ENCODE results near the gene USP8. TPM values are rescaled to one million over a fixed set of nuclear protein-coding genes. Genes with fewer than 3 reads are reported as not detected.

USP8 gene
- total RNA-seq, 4 donors from 2014 or later, result 32.8 to 62.7 (median 39.0) TPM

GRCh38 chr15:50452927-50453326 is 28.7 kb downstream of the USP8 start:
- no peak for TF ChIP-seq CTCF (IDR thresholded peaks at IDR 0.05)
- no peak for TF ChIP-seq POLR2A (IDR thresholded peaks at IDR 0.05)
- no peak for TF ChIP-seq POLR2AphosphoS5 (IDR thresholded peaks at IDR 0.05)
- no peak for TF ChIP-seq EP300 (IDR thresholded peaks at IDR 0.05)
- no peak for DNase-seq (ENCODE audit: low spot score in 2 of 2)
- no peak overlapping the region for H3K4me3 ChIP-seq
- no peak overlapping the region for H3K27ac ChIP-seq
- no peaks in the 10 kb centered on the region for H3K9me3 ChIP-seq
- H3K36me3 ChIP-seq, result peaks cover 41% of the 10 kb centered on the region
- no peaks in the 10 kb centered on the region for H3K4me1 ChIP-seq
- no peaks in the 10 kb centered on the region for H3K27me3 ChIP-seq

GRCh38 chr15:50458348-50459112 is 34.3 kb downstream of the USP8 start:
- Histone ChIP-seq H3K4me1 (no peaks in the 10 kb centered on the region), H3K27ac (no peak overlapping the region), H3K4me3 (no peak overlapping the region), H3K27me3 (no peaks in the 10 kb centered on the region), H3K9me3 (no peaks in the 10 kb centered on the region), H3K36me3 (peaks cover 47% of the 10 kb centered on the region)
- 78% methylated on average over 7 of the region's 7 CpGs for WGBS
- DNase-seq (ENCODE audit: low spot score in 2 of 2), result no peak
- no peak for TF ChIP-seq POLR2A (IDR thresholded peaks at IDR 0.05)
- no peak for TF ChIP-seq EP300 (IDR thresholded peaks at IDR 0.05)
- no peak for TF ChIP-seq CTCF (IDR thresholded peaks at IDR 0.05)
- no peak for TF ChIP-seq POLR2AphosphoS5 (IDR thresholded peaks at IDR 0.05)

GRCh38 chr15:50463423-50464358 is 39.5 kb downstream of the USP8 start:
- Histone ChIP-seq H3K27me3 (no peaks in the 10 kb centered on the region), H3K4me3 (no peak overlapping the region), H3K9me3 (no peaks in the 10 kb centered on the region), H3K27ac (no peak overlapping the region), H3K4me1 (no peaks in the 10 kb centered on the region), H3K36me3 (peaks cover 69% of the 10 kb centered on the region)
- no peak for DNase-seq (ENCODE audit: low spot score in 2 of 2)
- WGBS, result 69% methylated on average over 2 of the region's 2 CpGs
- TF ChIP-seq POLR2A (IDR thresholded peaks at IDR 0.05) (no peak), CTCF (IDR thresholded peaks at IDR 0.05) (no peak), EP300 (IDR thresholded peaks at IDR 0.05) (no peak), POLR2AphosphoS5 (IDR thresholded peaks at IDR 0.05) (no peak)

- H3K27ac ChIP-seq, result no peak overlapping the region
- H3K9me3 ChIP-seq, result no peaks in the 10 kb centered on the region
- no peak overlapping the region for H3K4me3 ChIP-seq
- no peaks in the 10 kb centered on the region for H3K4me1 ChIP-seq
- no peaks in the 10 kb centered on the region for H3K27me3 ChIP-seq
- DNase-seq (ENCODE audit: low spot score in 2 of 2), result no peak
- no peak for TF ChIP-seq EP300 (IDR thresholded peaks at IDR 0.05)
- WGBS, result 97% methylated on average over 2 of the region's 2 CpGs
- peaks cover 73% of the 10 kb centered on the region for H3K36me3 ChIP-seq
These were observed 46.9 kb downstream of the USP8 start for GRCh38 chr15:50471072-50471471.

- H3K4me3 ChIP-seq, result no peak overlapping the region
- TF ChIP-seq POLR2A (IDR thresholded peaks at IDR 0.05), result no peak
- no peak for TF ChIP-seq CTCF (IDR thresholded peaks at IDR 0.05)
- no peak for TF ChIP-seq EP300 (IDR thresholded peaks at IDR 0.05)
- no peak for TF ChIP-seq POLR2AphosphoS5 (IDR thresholded peaks at IDR 0.05)
- no peaks in the 10 kb centered on the region for H3K27me3 ChIP-seq
- no peaks in the 10 kb centered on the region for H3K9me3 ChIP-seq
- DNase-seq (ENCODE audit: low spot score in 2 of 2), result no peak
- H3K27ac ChIP-seq, result no peak overlapping the region
- H3K4me1 ChIP-seq, result no peaks in the 10 kb centered on the region
- WGBS, result 98% methylated on average over 12 of the region's 12 CpGs
- peaks cover 85% of the 10 kb centered on the region for H3K36me3 ChIP-seq
These were observed 51.9 kb downstream of the USP8 start for GRCh38 chr15:50476143-50476542.
